Measurements from ENCODE around the gene XDH. TPM values are rescaled to one million over a fixed set of nuclear protein-coding genes. Genes with fewer than 3 reads are reported as not detected.

XDH gene
- total RNA-seq, 1 experiment from 2014 or later, result 7.7 TPM

DNA sequence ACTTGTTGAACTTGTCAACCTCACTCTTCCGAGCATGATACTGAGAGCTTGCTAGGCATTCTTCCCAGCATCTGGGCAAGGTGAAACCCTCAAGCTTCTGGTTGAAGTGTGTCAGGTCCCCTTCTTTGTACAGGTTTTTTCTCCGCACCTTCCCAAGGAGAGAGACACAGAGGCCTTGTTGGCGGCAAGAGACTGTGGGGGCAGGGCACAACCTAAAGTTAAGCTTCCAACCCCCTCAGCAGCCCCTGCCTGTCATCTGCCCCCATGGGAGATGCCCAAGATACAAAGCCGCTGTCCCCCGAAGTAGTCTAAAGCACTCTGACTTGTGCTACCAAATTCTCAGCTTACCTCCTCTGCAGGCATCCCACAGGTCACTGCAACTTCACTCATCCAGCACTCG is 64.9 kb downstream of the XDH start:
- H3F3A ChIP-seq (ENCODE audit: insufficient read depth, low read depth), result no peaks in the 10 kb centered on the region
- H2AFZ ChIP-seq, result no peak overlapping the region
- H3K9me3 ChIP-seq (ENCODE audit: insufficient read depth, low read depth), result no peaks in the 10 kb centered on the region
- H3K9me2 ChIP-seq (ENCODE audit: insufficient read depth), result peaks cover 3% of the 10 kb centered on the region; the same call in 1 of the 2 replicates
- H3K79me2 ChIP-seq (ENCODE audit: low read depth), result no peaks in the 10 kb centered on the region
- H4K20me1 ChIP-seq (ENCODE audit: insufficient read depth), result no peaks in the 10 kb centered on the region
- intact Hi-C loops (cut with micrococcal nuclease; ENCODE audit: unreplicated experiment), result no loop called here
- no peaks in the 10 kb centered on the region for H3K4me1 ChIP-seq (replicated peaks; ENCODE audit: insufficient read depth)
- no peak overlapping the region for H3K4me3 ChIP-seq
- H3K36me3 ChIP-seq (ENCODE audit: low read depth), result peaks cover 17% of the 10 kb centered on the region; the same call in 1 of the 2 replicates
- no peak for TF ChIP-seq EZH2 (IDR thresholded peaks at IDR 0.05; ENCODE audit: low read depth)
- TF ChIP-seq, protein P1, sequence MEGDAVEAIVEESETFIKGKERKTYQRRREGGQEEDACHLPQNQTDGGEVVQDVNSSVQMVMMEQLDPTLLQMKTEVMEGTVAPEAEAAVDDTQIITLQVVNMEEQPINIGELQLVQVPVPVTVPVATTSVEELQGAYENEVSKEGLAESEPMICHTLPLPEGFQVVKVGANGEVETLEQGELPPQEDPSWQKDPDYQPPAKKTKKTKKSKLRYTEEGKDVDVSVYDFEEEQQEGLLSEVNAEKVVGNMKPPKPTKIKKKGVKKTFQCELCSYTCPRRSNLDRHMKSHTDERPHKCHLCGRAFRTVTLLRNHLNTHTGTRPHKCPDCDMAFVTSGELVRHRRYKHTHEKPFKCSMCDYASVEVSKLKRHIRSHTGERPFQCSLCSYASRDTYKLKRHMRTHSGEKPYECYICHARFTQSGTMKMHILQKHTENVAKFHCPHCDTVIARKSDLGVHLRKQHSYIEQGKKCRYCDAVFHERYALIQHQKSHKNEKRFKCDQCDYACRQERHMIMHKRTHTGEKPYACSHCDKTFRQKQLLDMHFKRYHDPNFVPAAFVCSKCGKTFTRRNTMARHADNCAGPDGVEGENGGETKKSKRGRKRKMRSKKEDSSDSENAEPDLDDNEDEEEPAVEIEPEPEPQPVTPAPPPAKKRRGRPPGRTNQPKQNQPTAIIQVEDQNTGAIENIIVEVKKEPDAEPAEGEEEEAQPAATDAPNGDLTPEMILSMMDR (conservative IDR thresholded peaks at IDR 0.05), result no peak
- POLR2A ChIA-PET (ENCODE audit: unreplicated experiment), result no interaction called here
- CTCF ChIA-PET, result no interaction called here
- H3K27ac ChIP-seq, result no peak overlapping the region
- no peak overlapping the region for H3K4me2 ChIP-seq
- BruUV-seq (replicated peaks), result no TSS peak
- no peaks in the 10 kb centered on the region for H3K27me3 ChIP-seq (ENCODE audit: insufficient read depth, low read depth)
- no peak for DNase-seq

DNA sequence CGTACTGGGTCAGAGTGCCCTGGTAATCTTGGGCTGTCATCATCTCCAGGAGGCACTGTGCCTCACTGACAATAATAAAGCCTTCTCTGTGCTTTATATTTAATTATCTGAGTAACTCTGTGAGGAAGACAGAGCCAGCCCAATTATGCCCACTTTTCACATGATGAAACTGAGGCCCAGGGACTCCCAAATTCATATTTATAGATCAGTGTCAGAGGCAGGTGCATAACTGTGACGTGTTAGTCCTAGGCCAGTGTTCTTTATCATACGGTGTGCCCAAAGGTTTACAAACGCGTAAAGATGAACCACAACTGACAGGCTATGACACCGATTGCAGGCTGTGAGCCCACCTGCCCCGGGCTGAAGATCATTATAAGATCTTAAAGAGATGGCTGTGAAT is 65.4 kb downstream of the XDH start:
- Histone ChIP-seq H3K36me3 (ENCODE audit: low read depth) (peaks cover 12% of the 10 kb centered on the region; the same call in 1 of the 2 replicates), H3F3A (ENCODE audit: insufficient read depth, low read depth) (no peaks in the 10 kb centered on the region), H3K4me3 (no peak overlapping the region), H3K4me2 (no peak overlapping the region), H3K27ac (no peak overlapping the region), H3K9me2 (ENCODE audit: insufficient read depth) (peaks cover 3% of the 10 kb centered on the region; the same call in 1 of the 2 replicates), H3K9me3 (ENCODE audit: insufficient read depth, low read depth) (no peaks in the 10 kb centered on the region), H3K27me3 (ENCODE audit: insufficient read depth, low read depth) (no peaks in the 10 kb centered on the region), H3K4me1 (replicated peaks; ENCODE audit: insufficient read depth) (no peaks in the 10 kb centered on the region), H3K79me2 (ENCODE audit: low read depth) (no peaks in the 10 kb centered on the region), H2AFZ (no peak overlapping the region), H4K20me1 (ENCODE audit: insufficient read depth) (no peaks in the 10 kb centered on the region)
- intact Hi-C loops (cut with micrococcal nuclease; ENCODE audit: unreplicated experiment), result no loop called here
- BruUV-seq (replicated peaks), result no TSS peak
- no peak for DNase-seq
- TF ChIP-seq, protein P1 (conservative IDR thresholded peaks at IDR 0.05), result no peak
- TF ChIP-seq EZH2 (IDR thresholded peaks at IDR 0.05; ENCODE audit: low read depth), result no peak
- POLR2A ChIA-PET (ENCODE audit: unreplicated experiment), result no interaction called here
- CTCF ChIA-PET, result no interaction called here

DNA sequence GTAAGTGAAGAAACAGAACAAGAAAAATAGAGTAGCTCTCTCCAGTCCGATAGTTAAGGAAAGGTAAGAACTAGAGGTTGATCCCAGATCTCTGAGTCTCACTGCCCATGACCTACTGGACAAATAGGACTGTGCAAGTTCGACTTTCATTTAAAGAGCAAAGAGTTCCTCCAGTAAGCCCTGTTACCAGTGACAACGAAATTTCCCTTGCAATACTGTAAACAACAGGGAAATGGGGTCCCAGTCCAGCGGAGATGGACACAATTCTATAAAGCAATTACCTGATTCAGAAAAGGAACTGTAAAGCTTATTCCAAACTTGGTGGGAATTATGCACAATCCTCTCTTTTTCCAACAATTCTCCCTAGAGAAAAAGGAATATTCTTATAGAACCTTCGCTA is 65.9 kb downstream of the XDH start:
- H3K36me3 ChIP-seq (ENCODE audit: low read depth), result 0 out of 2 replicates have a peak, but pooled peaks cover 11% of the 10 kb centered on the region
- H3K9me3 ChIP-seq (ENCODE audit: insufficient read depth, low read depth), result no peaks in the 10 kb centered on the region
- H3K4me2 ChIP-seq, result no peak overlapping the region
- TF ChIP-seq EZH2 (IDR thresholded peaks at IDR 0.05; ENCODE audit: low read depth), result no peak
- TF ChIP-seq, protein P1 (conservative IDR thresholded peaks at IDR 0.05), result no peak
- no peaks in the 10 kb centered on the region for H3K4me1 ChIP-seq (replicated peaks; ENCODE audit: insufficient read depth)
- H3F3A ChIP-seq (ENCODE audit: insufficient read depth, low read depth), result no peaks in the 10 kb centered on the region
- H3K27me3 ChIP-seq (ENCODE audit: insufficient read depth, low read depth), result no peaks in the 10 kb centered on the region
- H3K4me3 ChIP-seq, result no peak overlapping the region
- H3K79me2 ChIP-seq (ENCODE audit: low read depth), result no peaks in the 10 kb centered on the region
- H2AFZ ChIP-seq, result no peak overlapping the region
- H4K20me1 ChIP-seq (ENCODE audit: insufficient read depth), result no peaks in the 10 kb centered on the region
- CTCF ChIA-PET, result no interaction called here
- intact Hi-C loops (cut with micrococcal nuclease; ENCODE audit: unreplicated experiment), result no loop called here
- DNase-seq, result no peak
- no TSS peak for BruUV-seq (replicated peaks)
- H3K9me2 ChIP-seq (ENCODE audit: insufficient read depth), result peaks cover 3% of the 10 kb centered on the region; the same call in 1 of the 2 replicates
- POLR2A ChIA-PET (ENCODE audit: unreplicated experiment), result no interaction called here
- no peak overlapping the region for H3K27ac ChIP-seq
